Stimulated activated CD8-positive, alpha-beta memory T cell treated with anti-CD3 and anti-CD28 coated beads, Interleukin-12 subunit alpha, Interleukin-12 subunit beta, amount 100 ng/mL, for 4 hours (primary cell): ENCODE data around the gene CES4A.
A peak's percentile ranks its signal among the peaks of the same experiment; 100 is the strongest.
"Not testable (repeated sequence)": the region's sequence is repeated elsewhere in the genome, so short reads cannot be mapped to it uniquely, and the experiment has no call there.

Experiments used
- DNase-seq: peaks from one replicate; pipeline ENCODE4 v3.0.0-alpha.2; 2020; ENCODE audit warnings: low read depth

Gene CES4A

GRCh38 chr16:66956154-66956457, 32.3 kb upstream of the CES4A start:
- DNase-seq: not testable (repeated sequence)

- no peak for DNase-seq
These were observed 29.3 kb upstream of the CES4A start for GRCh38 chr16:66958857-66959703.

- DNase-seq: no peak
These were observed 28.7 kb upstream of the CES4A start for GRCh38 chr16:66959704-66960161.

GRCh38 chr16:66960270-66960669, 28.1 kb upstream of the CES4A start:
- DNase-seq: no peak

GRCh38 chr16:66961065-66961744, 27.2 kb upstream of the CES4A start, which contains the start of gene CES3:
CES3 (plus strand) TSS chr16:66961266; CDS start chr16:66961308, 42 bp downstream.
- DNase-seq: no peak

- no peak for DNase-seq
These were observed 26.5 kb upstream of the CES4A start for GRCh38 chr16:66961914-66962313.

- no peak for DNase-seq
These were observed 24.3 kb upstream of the CES4A start for GRCh38 chr16:66964049-66964448.

- DNase-seq: no peak
These were observed 19.5 kb upstream of the CES4A start for GRCh38 chr16:66968847-66969246.

GRCh38 chr16:66970775-66971720, 17.3 kb upstream of the CES4A start:
- DNase-seq: no peak

- no peak for DNase-seq
These were observed 15.4 kb upstream of the CES4A start for GRCh38 chr16:66972983-66973382.

GRCh38 chr16:66973716-66974115, 14.7 kb upstream of the CES4A start:
- DNase-seq: no peak

GRCh38 chr16:66974156-66974931, 14.0 kb upstream of the CES4A start:
- not testable (repeated sequence) for DNase-seq

- DNase-seq: not testable (repeated sequence)
These were observed 13.5 kb upstream of the CES4A start for GRCh38 chr16:66974932-66975246.

- DNase-seq: no peak
These were observed 13.0 kb upstream of the CES4A start for GRCh38 chr16:66975302-66975893.

- no peak for DNase-seq
These were observed 11.6 kb upstream of the CES4A start for GRCh38 chr16:66976746-66977145.

GRCh38 chr16:66977341-66978113, 10.9 kb upstream of the CES4A start:
- DNase-seq: peak; percentile 71

GRCh38 chr16:66979011-66979717, 9.2 kb upstream of the CES4A start:
- no peak for DNase-seq

GRCh38 chr16:66983033-66983432, 5.4 kb upstream of the CES4A start:
- no peak for DNase-seq

GRCh38 chr16:66984892-66985311, 3.5 kb upstream of the CES4A start:
- DNase-seq: no peak

- DNase-seq: no peak
These were observed 1.8 kb upstream of the CES4A start for GRCh38 chr16:66986559-66986958.
